Right renal pelvis (tissue), 4 donors: ENCODE results near the gene RBM19. TPM values are rescaled to one million over a fixed set of nuclear protein-coding genes. Genes with fewer than 3 reads are reported as not detected.
"Not testable (repeated sequence)": the region's sequence is repeated elsewhere in the genome, so short reads cannot be mapped to it uniquely, and the experiment has no call there.

Experiments
- DNase-seq, 4 donors: peaks; one replicate each; pipeline ENCODE4 v3.0.0-alpha.2; 2013; ENCODE audit warnings: low read depth in 4 of 4, low spot score in 3 of 4, missing footprints in 1 of 4
- polyA plus RNA-seq, 4 donors: library from polyadenylated mRNA; unstranded; fragments of 120-200 nt; gene quantifications; one replicate each; pipeline ENCODE4 v1.2.1, GENCODE V29; 2013; ENCODE audit not compliant: insufficient read length in 4 of 4

RBM19 gene
- polyA plus RNA-seq, 4 donors: 23.3 to 28.1 (median 27.0) TPM

DNA sequence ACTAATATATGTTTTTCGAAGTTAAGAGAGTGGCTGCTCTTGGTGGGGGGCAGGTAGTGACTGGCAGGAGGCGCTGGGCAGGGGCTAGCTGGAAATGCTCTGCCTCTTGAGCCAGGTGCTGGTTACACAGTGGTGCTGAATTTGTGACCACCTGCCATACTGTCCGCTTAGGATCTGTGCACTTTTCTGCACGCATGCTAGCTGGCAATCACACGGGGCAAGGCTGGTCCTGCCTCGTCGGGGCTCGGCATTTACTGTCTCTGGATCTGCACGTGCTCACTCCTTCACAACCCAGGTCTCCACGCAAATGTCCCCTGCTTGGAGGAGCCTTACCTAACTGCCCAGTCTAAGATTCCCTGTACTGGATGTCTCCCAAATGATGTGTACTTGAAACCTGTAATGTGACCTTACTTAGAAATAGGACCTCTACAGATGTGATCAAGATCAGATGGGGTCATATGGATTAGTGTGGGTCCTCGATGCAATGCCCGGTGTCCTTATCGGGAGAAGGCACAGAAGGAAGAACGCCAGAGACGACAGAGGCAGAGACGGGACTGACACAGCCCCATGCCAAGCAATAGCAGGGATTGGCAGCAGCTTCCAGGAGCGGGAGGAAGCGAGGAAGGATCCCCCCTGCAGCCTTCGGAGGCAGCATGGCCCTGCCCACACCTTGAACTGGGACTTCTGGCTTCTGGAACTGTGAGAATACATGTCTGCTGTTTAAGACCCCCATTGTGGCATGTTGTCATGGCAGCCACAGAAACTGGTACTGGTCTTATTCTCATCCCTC, 59.5 kb downstream of the RBM19 start:
- no peak for DNase-seq

DNA sequence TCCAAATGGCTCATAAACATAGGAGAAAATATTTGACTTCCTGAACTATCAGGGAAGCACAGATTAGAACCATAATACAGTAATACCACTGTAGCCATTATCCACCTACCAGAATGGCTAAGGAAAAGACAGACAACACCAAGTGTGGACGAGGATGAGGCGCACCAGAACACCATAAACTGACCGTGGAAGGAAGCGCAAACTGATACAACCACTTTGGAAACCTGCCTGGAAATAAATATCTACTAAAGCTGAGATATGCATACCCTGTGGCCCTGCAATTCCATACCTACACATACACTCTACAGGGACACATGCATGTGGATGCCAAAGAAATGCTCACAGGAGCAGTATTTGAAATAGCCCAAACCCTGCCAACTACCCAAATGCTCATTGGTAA, 60.3 kb downstream of the RBM19 start:
- no peak for DNase-seq

DNA sequence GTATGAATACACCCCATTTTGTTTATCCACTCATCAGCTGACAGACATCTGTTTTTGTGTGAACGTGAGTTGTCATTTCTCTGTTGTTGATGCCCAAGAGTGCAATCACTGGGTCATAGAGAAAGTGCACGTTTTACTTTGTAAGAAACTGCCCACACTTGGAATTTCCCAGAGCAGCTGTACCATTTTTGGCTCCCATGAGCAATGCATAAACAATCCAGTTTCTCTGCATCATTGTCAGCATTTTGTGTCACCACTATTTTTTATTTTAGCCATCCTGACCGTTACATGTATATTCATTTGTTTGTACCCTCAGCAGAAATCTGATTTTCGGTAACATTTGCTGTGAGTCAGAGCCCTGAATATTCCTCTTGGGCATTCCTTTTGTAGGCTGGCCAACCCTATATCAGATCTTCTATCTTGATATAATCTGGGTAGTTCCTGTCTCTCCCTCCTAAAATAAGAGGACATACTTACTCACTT, 62.7 kb downstream of the RBM19 start:
- no peak for DNase-seq

DNA sequence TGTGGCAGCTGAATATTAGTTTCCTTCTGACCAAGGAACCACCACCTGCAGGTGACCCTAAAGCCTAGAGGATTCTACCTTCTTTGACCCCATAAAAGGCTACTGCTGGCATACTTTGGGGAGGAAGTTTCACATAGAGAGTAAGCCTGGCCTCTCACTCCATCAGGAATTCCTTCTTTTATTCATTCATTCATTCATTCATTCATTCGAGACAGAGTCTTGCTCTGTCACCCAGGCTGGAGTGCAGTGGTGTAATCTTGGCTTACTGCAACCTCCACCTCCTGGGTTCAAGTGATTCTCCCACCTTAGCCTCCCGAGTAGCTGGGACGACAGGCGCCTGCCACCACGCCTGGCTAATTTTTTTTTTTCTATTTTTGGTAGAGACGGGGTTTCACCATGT, 64.8 kb downstream of the RBM19 start:
- DNase-seq: not testable (repeated sequence)

DNA sequence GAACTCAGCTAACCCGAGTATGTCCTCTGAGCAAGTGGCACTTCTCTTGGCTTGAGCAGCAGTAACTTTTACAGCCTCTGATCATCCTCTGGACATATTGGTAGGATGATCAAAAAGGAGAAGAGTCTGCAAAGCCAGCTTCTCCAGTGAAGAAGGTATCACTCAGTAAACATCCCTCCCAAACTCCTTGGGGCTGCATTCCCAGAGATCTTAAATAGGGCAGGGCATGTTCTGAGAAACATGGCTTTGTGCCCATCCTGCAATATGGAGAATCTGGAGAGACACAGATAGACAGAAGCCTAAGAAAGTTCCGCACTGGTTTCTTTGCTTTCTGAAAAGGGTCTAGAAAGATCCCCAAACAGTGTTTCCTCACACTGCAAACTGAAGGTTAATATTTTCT, 65.4 kb downstream of the RBM19 start:
- no peak for DNase-seq

DNA sequence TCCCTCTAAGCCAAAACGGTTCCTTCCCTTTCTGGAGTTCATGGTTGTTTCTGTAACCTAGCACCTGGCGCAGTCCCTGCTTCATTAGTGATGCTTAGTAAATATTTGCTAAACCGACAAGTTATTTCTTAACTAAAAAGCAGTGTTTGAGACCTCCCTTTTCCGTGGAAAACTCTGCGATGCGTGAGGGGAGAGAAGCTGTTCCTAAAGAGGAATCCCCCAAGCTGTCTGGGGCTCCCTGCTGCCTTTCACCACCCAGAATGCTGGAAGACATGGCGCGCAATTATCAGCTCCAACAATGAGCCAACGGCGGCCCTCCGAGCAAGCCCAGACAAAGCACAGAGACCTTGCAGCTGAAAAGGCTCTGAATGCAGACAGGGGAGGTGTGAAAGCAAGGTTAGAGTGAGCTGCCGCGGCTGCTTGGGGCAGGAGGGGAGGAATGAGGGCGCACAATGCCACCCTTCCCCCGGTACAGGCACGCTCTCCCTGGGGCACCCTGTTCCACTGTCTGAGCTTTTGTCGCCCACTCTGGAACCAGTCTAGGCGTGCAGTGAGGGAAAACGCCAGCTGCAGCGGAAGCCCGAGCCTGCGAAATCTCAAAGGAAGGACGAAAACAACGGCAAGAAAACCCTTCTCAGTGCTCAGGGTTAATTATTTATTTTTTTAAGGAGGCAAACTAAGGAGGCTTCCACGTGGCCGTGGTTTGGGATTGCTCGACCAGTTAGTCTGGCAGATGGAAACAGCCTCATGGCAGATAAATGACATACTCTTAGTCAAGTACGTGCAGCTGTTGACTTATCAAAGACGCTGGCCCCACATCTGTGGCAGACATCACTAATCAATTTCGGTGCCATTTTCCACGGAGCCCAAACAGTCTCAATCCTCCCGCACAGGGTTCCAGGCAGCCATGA, 66.3 kb downstream of the RBM19 start:
- no peak for DNase-seq

DNA sequence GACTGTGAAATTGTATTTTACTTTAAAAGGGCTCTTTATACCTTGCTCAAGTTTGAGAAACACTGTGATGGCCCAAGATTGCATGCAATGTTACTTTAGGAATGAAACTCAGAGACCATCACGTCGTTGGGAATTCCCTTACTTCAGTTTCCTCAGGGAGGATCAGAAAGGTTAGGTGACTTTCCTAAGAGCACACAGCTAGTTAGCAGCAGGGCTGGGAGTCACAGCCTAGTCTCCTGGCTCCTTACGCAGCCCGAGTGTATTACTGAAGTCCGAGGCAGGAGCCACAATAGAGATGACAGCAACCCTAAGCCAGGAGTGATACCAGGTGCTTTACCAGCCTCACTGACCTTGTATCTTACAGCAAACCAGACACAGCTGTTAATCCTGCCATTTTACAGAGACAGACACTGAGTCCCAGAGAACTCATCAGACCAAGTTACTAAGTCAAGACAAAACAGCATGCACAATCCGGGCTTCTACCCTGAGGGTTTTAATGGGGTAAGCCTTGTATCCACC, 67.0 kb downstream of the RBM19 start:
- no peak for DNase-seq

DNA sequence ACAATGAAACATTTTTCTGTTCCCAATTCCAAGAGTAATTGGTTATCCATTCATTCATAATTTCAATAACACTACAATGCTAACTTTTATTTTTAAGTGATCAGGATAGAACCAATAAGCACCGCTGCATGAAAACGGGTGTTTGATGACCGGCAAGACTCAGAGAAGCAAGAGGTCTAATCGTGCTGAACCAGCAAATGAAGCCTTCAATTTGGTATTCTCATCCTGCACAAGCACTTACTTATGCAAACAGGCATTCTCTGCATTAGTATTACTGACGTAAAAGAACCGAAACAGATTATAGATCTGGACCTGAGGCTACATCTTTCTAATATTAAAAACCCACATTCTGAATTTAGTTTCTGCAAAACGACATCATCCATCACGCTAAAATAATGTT, 67.7 kb downstream of the RBM19 start:
- no peak for DNase-seq

DNA sequence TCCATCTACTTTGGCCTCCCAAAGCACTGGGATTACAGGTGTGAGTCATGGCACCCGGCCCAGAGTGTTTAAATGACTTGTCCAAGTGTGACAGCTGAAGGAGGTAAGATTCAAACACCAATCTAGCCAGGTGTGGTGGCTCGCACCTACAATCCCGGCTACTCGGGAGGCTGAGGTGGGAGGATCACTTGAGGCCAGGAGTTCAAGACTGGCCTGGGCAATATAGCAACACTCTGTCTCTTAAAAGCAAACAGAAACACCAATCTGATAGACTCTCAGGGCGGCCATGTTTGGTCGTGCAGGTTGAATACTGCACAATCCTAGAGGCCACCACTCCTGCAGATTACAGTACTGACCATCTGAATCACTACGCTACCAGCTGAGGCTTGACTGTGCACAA, 68.7 kb downstream of the RBM19 start:
- no peak for DNase-seq

DNA sequence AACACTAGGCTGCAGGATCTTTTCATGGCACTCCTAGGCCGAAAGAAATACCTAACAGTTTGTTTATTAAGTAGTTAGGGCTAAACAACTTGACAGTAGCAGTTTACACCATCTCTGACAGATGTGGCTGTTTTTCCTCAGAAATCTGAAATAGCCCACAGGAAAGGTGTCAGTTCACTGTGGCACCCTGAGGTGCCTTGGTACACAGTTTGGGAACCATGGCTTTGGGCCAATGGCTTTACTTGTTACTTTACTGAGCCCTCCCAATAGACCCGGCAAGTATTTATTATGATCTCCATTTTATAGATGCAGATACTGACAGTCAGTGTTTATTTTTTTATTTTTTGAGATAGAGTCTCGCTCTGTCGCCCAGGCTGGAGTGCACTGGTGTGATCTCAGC, 69.3 kb downstream of the RBM19 start:
- DNase-seq: no peak

DNA sequence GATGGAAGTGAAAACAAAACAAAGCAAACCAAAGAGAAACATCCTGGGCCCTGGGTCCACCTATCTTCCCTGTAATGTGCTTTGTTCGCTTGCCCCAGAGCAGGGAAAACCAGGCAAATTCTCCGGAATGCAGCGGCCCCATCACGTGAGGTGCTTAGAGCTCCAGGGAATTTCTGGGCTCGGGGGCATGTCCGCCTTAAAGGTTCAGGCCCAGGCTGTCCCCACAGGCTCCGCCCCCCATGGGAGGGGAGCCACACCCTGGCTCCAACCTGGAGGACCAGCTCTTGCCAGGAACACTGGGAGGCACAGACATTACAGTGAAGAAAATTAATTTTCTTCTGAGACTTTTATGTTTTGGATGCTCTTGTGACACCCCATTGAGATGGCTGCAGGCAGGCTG, 69.9 kb downstream of the RBM19 start:
- DNase-seq: no peak

DNA sequence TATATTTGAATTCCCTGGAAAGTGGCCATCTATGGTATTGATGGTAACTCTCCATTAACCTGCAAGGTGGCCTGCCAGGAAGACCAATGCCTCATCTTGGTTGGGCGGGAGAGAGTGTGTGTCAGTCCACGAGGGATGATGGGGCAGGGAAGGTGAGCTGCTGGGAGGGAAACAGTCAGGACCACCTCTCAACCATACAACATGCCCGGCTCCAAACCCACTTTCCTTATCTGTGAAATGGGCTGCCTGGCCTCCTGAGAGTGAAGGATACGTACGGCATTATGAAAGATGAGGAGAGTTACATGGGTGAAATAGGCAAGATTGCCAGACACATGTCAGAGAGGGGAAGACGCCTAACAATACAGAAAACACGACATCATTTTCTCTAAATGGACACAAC, 70.9 kb downstream of the RBM19 start:
- no peak for DNase-seq

DNA sequence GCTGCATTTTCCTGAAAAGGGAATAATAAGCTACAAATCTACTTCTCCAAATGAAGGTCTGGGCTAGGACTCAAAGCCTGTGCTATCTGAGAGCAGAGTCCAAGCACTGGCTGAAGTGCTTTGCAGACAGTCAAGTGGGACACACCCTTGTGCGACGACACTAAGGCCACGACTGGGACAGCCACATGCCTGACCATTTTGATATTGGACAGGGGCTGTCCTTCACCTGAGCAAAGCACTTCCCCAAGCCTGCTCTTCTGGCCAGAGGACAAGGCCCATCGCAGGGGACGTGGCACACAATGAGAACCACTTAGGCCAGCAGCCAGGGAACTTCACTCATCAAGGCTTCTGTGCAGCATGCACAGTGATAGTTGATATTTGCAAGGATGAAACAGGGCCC, 71.4 kb downstream of the RBM19 start:
- no peak for DNase-seq

DNA sequence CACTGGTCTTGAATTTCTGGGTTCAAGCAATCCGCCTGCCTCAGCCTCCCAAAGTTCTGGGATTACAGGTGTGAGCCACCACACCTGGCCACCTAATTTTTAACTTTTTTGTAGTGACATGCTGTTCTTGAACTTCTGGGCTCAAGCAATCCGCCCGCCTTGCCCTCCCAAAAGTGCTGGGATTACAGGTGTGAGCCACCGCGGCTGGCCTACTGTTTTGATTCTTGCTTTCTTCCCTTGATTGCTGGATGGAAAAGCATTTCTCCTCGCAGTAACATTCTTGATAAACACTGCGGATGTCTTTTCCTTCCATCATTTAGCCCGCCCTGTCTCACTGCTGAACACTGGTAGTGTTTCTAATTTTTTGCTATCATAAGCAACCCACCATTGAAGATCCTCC, 72.9 kb downstream of the RBM19 start:
- no peak for DNase-seq

DNA sequence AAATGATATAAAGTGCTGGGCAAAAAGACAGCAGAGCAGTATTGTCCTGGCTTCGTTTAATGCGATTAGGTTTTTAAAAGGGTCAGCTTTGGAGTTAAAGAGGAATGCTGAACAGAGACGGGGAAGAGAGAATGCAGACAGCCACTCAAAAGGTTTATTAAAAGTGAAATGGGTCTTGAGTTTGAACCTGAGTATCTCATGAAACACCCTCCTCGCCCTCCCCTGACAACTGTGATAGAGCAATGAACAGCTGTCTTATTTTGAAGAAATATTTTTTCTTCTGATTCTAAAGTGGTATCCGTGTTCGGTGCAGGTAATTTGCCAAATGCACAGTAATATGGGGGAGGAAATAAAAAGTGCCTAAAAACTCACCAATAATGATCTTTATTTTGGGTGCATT, 73.6 kb downstream of the RBM19 start:
- no peak for DNase-seq

DNA sequence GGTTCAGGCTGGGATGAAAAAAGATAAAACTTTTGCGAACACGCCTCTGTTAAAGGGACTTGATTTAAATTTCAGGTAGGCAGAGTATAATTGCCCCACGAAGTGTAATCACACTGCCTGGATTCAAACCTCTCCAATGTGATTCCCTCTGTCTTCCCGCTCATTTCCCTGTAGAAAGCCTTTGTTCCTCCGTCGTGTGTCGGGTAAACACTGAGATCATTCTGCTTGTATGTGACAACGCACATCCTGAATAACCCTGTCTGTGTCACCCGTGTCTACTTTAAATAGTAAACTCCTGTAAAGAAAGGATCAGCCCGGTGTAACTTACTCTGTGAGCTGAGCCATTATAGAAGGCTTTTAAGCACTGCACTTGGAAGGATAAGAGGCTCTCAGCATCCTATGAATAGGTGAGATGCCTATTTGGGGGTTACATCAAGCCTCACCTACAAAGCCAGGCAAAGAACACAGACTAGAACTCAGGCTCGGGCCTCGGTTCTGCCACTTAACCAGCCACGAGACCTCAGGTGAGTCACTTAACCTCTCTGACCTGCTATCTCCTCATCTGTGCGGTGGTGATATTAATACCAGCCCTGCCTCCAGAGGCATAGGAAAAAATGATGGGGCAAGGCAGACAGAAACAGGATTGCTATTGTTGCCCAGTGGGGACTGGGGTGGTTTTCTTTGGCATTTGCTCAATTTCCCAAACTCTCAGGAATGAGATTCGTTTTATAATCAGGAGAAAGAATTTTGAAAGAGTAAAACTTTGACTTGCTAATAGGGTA, 74.2 kb downstream of the RBM19 start:
- no peak for DNase-seq

DNA sequence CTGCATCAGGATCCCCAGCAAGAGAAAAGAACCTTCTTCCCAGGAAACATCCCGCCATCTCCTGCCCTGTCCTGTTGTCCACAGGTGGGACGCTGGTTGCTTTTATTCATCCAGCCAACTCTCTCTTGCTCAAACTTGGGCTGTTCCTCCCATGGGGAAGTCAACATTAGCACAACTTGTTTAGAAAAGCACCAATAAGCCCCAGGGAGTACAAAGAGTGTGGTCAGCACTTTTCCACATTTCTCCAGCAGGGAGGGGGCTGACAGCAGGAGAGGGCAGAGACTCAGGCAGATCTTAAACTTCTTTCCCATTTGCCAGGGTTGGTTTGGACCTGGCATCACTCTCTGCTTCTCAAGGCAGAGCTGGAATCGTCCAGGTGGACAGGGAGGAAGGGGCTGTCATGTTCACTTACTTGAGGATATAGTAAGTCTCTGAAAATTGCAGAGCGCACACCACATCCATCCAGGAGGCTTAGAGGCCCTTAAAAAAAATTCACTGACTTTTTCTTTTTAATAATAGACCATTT, 74.9 kb downstream of the RBM19 start:
- DNase-seq: no peak

DNA sequence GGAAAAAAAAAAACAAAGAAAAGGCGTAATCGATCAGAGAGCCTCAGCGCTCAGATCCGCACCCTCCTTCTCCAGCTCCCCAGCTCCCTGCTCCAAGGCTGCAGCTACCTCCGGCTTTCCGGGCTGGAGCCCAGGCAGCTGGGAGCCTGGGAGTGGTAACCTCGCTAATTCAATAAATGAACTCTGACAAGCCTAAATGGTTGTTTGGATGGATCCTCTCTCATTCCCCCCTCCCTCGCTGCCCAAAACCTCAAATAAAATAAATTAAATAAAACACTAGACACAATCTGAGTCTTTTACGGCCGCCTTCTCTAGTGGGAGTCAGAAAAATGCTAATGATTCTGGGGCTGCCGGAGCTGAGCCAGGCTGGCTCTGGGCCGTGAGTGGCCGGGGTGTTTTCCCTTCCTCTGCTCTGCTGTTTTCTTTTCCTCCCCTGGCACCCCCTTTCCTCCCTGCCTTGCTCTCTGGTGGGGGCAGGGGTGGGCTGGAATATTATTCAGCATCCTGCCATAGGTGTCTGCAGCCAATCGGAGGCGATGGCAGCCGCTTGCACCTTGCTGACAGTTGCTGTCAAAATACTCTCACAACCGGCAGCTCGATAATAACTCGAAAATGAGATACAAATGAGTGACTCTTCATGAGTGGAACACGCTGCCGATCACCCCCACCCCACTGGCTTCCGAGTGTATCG, 76.1 kb downstream of the RBM19 start:
- DNase-seq: no peak

DNA sequence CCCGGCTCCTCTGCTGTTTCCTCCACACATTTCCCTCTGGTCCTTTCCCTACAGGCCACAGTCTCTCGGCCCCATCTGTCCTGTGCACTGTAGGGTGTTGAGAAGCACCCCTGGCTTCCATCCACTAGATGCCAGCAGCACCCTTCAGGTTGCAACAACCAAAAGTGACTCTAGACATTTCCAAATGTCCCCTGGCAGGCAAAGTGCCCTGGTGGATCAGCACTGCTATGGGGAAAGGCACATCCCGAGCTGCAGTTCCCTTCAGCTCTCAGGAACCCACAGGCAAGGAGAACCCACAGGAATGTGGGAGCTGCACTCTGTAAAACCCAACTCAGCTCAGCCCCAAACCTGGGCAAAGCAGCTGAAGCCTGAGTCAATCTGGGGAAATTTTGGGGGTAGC, 77.0 kb downstream of the RBM19 start:
- no peak for DNase-seq

DNA sequence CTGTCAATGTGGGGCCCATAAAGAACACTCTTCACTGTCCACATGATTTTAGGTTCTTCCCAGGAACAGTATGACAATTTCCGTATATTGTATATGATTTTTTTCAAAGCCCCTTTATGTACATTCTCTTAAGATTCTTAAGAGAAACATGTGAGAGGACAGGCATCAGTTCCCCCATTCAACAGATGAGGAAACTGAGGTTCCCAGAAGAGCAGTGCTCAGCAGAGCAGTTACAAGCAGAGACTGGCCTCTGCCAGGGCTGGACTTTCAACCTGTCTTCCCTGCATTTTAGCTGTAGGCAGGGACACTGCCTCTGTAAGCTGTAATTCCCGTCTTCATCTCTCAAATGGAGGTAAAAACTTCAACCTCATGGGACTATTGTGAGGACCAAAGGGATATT, 77.7 kb downstream of the RBM19 start:
- DNase-seq: no peak
